ENCODE results near the gene SMYD3.

Gene SMYD3

DNA sequence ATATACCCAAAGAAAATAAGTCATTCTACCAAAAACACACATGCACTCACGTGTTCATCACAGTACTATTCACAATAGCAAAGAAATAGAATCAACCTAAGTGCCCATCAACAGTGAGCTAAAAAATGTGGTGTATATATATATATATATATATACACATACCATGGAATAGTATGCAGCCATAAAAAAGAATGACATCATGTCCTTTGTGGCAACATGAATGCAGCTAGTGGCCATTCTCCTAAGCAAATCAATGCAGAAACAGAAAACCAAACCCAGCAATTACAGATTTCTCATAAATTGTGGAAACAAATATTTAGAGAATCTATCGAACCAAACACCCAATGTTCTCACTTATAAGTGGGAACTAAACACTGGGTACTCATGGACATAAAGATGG is 585.7 kb downstream of the SMYD3 start:
- Histone ChIP-seq H3K27me3 (ENCODE audit: insufficient read depth, low read length) (no peaks in the 10 kb centered on the region), H3K27ac (ENCODE audit: low read depth, low read length) (no peak overlapping the region), H3K4me1 (ENCODE audit: control insufficient read depth, insufficient read depth, low read length, unreplicated experiment) (no peaks in the 10 kb centered on the region), H2AFZ (ENCODE audit: low read length, unreplicated experiment) (no peak overlapping the region), H3K36me3 (ENCODE audit: insufficient read depth, low read length) (no peaks in the 10 kb centered on the region), H3K4me3 (ENCODE audit: low read depth, low read length) (no peak overlapping the region), H3K79me2 (ENCODE audit: control insufficient read depth, insufficient read depth, low read length, unreplicated experiment) (no peaks in the 10 kb centered on the region)

DNA sequence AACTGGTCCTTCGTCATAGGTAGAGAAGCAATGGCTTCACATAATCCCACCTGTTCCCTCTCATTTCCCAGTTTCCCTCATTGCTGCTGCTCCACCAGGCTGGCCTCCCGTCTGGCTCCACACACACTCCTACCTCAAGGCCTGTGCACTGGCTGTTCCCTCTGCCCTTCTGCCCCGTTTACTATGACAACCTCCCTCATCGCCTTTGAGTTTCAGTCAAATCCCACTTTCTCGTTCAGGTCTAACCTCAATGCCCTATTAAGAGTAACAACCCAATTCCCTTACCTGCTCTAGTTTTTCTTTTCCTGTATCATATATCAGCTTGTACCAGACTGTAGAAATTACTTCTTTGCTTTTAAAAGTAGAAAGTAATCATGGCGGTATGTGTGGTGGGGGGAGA is 589.7 kb downstream of the SMYD3 start:
- Histone ChIP-seq H3K36me3 (ENCODE audit: insufficient read depth, low read length) (peaks cover 4% of the 10 kb centered on the region; the same call in 1 of the 2 replicates), H3K27me3 (ENCODE audit: insufficient read depth, low read length) (no peaks in the 10 kb centered on the region), H3K4me1 (ENCODE audit: control insufficient read depth, insufficient read depth, low read length, unreplicated experiment) (no peaks in the 10 kb centered on the region)

DNA sequence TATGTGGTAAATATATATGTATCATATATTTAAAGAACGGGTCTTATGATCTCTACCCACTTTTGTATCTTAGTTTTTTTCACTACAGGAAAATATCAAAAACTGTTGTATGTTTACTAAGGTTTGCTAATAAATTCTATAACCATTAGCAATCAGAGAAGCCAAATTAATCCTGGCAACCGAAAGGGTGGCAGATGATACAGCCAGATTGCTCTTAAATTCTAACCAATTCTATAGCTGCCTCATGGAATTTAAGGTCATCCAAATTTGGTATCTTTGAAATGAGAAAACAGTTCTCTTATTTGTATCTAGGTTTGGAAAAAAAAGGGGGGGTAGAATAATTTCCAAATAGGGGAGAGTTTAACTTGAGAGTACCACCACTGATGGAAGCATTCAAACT is 591.2 kb downstream of the SMYD3 start:
- H3K27ac ChIP-seq (ENCODE audit: low read depth, low read length) = no peak overlapping the region
- no peak overlapping the region for H2AFZ ChIP-seq (ENCODE audit: low read length, unreplicated experiment)
- H3K4me1 ChIP-seq (ENCODE audit: control insufficient read depth, insufficient read depth, low read length, unreplicated experiment) = no peaks in the 10 kb centered on the region
- H3K79me2 ChIP-seq (ENCODE audit: control insufficient read depth, insufficient read depth, low read length, unreplicated experiment) = no peaks in the 10 kb centered on the region
- no peak overlapping the region for H3K4me3 ChIP-seq (ENCODE audit: low read depth, low read length)
- H3K27me3 ChIP-seq (ENCODE audit: insufficient read depth, low read length) = no peaks in the 10 kb centered on the region
- peaks cover 4% of the 10 kb centered on the region; the same call in 1 of the 2 replicates for H3K36me3 ChIP-seq (ENCODE audit: insufficient read depth, low read length)

More for the DNA sequence above, 589.7 kb downstream of the SMYD3 start:
- no peak overlapping the region for H3K27ac ChIP-seq (ENCODE audit: low read depth, low read length)
- H3K79me2 ChIP-seq (ENCODE audit: control insufficient read depth, insufficient read depth, low read length, unreplicated experiment) = no peaks in the 10 kb centered on the region
- no peak overlapping the region for H3K4me3 ChIP-seq (ENCODE audit: low read depth, low read length)
- no peak overlapping the region for H2AFZ ChIP-seq (ENCODE audit: low read length, unreplicated experiment)

DNA sequence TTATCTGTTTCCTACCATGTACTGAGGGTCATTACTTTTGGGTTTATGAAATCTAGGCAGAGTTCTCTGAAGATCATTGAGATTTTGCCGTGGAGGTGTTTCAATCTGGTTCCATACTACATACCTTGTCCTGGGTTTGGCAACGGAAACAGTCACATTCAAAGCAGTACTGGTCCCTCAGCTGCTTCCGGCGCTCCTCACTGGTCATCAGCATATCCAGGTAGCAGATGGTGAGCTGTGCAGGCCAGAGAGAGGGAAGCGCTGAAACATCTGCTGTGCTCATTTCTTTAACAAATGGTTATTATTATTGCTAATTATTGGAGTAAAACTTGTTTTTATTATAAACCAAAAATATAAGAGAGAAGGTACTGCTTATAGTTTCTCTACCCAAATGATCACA is 591.7 kb downstream of the SMYD3 start:
- no peaks in the 10 kb centered on the region for H3K27me3 ChIP-seq (ENCODE audit: insufficient read depth, low read length)

DNA sequence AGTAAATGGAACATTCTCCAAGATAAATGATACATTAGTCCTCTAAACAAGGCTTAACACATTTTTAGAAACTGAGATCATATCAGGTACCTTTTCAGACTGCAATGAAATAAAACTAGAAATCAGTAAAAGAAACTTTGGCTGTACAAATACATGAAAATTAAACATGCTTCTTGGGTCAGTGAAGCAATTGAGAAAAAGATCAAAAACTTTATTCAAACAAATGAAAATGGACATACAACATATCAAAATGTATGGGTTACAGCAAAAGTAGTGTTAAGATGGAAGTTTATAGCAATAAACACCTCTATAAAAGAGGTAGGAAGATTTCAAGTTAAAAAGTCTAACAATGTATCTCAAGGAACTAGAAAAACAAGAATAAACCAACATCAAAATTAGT is 598.5 kb downstream of the SMYD3 start:
- Histone ChIP-seq H3K27ac (ENCODE audit: low read depth, low read length) (no peak overlapping the region), H3K79me2 (ENCODE audit: control insufficient read depth, insufficient read depth, low read length, unreplicated experiment) (no peaks in the 10 kb centered on the region), H3K4me3 (ENCODE audit: low read depth, low read length) (no peak overlapping the region), H2AFZ (ENCODE audit: low read length, unreplicated experiment) (no peak overlapping the region), H3K36me3 (ENCODE audit: insufficient read depth, low read length) (no peaks in the 10 kb centered on the region), H3K27me3 (ENCODE audit: insufficient read depth, low read length) (no peaks in the 10 kb centered on the region), H3K4me1 (ENCODE audit: control insufficient read depth, insufficient read depth, low read length, unreplicated experiment) (no peaks in the 10 kb centered on the region)

More for the DNA sequence above, 591.7 kb downstream of the SMYD3 start:
- Histone ChIP-seq H3K27ac (ENCODE audit: low read depth, low read length) (no peak overlapping the region), H2AFZ (ENCODE audit: low read length, unreplicated experiment) (no peak overlapping the region), H3K4me3 (ENCODE audit: low read depth, low read length) (no peak overlapping the region), H3K79me2 (ENCODE audit: control insufficient read depth, insufficient read depth, low read length, unreplicated experiment) (no peaks in the 10 kb centered on the region), H3K4me1 (ENCODE audit: control insufficient read depth, insufficient read depth, low read length, unreplicated experiment) (no peaks in the 10 kb centered on the region), H3K36me3 (ENCODE audit: insufficient read depth, low read length) (peaks cover 4% of the 10 kb centered on the region; the same call in 1 of the 2 replicates)

DNA sequence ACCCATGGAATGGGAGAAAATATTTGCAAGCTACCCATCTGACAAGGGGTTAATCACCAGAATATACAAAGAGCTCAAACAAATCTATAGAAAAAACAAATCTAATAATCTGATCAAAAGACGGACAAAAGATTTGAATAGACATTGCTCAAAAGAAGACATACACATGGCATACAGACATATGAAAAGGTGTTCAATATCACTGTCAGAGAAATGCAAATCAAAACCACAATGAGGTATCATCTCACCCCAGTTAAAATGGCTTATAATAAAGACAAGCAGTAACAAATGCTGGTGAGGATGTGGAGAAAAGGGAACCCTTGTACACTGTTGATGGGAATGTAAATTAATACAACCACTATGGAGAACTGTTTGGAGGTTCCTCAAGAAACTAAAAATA is 600.9 kb downstream of the SMYD3 start:
- no peak overlapping the region for H2AFZ ChIP-seq (ENCODE audit: low read length, unreplicated experiment)
- no peak overlapping the region for H3K27ac ChIP-seq (ENCODE audit: low read depth, low read length)
- H3K79me2 ChIP-seq (ENCODE audit: control insufficient read depth, insufficient read depth, low read length, unreplicated experiment) = no peaks in the 10 kb centered on the region
- H3K4me1 ChIP-seq (ENCODE audit: control insufficient read depth, insufficient read depth, low read length, unreplicated experiment) = no peaks in the 10 kb centered on the region
- H3K4me3 ChIP-seq (ENCODE audit: low read depth, low read length) = no peak overlapping the region
- H3K36me3 ChIP-seq (ENCODE audit: insufficient read depth, low read length) = 0 out of 2 replicates have a peak, but pooled peaks cover 2% of the 10 kb centered on the region
- no peaks in the 10 kb centered on the region for H3K27me3 ChIP-seq (ENCODE audit: insufficient read depth, low read length)

DNA sequence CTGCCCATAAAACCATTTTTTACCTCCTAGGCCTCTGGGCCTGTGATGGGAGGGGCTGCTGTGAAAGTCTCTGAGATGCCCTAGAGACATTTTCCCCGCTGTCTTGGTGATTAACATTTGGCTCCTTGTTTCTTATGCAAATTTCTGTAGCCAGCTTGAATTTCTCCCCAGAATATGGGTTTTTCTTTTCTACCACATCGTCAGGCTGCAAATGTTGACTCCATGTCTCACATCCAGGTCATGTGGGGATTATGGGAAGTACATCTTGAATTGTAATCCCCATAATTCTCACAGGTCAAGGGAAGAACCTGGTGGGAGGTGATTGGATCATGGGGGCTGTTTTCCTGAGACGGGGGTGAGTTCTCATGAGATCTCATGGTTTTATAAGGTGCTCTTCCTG is 603.2 kb downstream of the SMYD3 start:
- 0 out of 2 replicates have a peak, but pooled peaks cover 2% of the 10 kb centered on the region for H3K36me3 ChIP-seq (ENCODE audit: insufficient read depth, low read length)

DNA sequence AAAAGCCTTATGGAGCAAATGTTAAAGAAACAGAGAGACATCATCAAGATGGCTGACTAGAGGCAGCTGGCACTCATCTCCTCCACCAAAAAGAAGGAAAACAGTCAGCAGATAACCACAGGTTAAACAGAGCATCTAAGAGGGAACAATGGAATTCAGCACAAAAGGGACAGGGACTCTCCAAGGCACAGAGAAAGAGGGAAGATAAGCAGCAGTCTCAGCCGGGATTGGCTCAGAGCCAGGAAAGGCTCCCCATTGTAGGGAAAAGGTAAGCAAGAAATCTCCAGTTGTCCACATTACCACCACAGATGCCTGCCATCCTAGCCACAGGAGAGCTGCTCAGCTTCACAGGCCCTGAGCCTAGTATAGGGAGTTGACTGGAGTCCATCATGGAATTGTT is 605.5 kb downstream of the SMYD3 start:
- H2AFZ ChIP-seq (ENCODE audit: low read length, unreplicated experiment) = no peak overlapping the region
- no peaks in the 10 kb centered on the region for H3K27me3 ChIP-seq (ENCODE audit: insufficient read depth, low read length)
- no peak overlapping the region for H3K4me3 ChIP-seq (ENCODE audit: low read depth, low read length)
- H3K4me1 ChIP-seq (ENCODE audit: control insufficient read depth, insufficient read depth, low read length, unreplicated experiment) = no peaks in the 10 kb centered on the region
- no peaks in the 10 kb centered on the region for H3K79me2 ChIP-seq (ENCODE audit: control insufficient read depth, insufficient read depth, low read length, unreplicated experiment)
- 0 out of 2 replicates have a peak, but pooled peaks cover 2% of the 10 kb centered on the region for H3K36me3 ChIP-seq (ENCODE audit: insufficient read depth, low read length)
- H3K27ac ChIP-seq (ENCODE audit: low read depth, low read length) = no peak overlapping the region

More for the DNA sequence above, 603.2 kb downstream of the SMYD3 start:
- no peaks in the 10 kb centered on the region for H3K79me2 ChIP-seq (ENCODE audit: control insufficient read depth, insufficient read depth, low read length, unreplicated experiment)
- H3K27ac ChIP-seq (ENCODE audit: low read depth, low read length) = no peak overlapping the region
- H2AFZ ChIP-seq (ENCODE audit: low read length, unreplicated experiment) = no peak overlapping the region
- H3K27me3 ChIP-seq (ENCODE audit: insufficient read depth, low read length) = no peaks in the 10 kb centered on the region
- no peak overlapping the region for H3K4me3 ChIP-seq (ENCODE audit: low read depth, low read length)
- no peaks in the 10 kb centered on the region for H3K4me1 ChIP-seq (ENCODE audit: control insufficient read depth, insufficient read depth, low read length, unreplicated experiment)

DNA sequence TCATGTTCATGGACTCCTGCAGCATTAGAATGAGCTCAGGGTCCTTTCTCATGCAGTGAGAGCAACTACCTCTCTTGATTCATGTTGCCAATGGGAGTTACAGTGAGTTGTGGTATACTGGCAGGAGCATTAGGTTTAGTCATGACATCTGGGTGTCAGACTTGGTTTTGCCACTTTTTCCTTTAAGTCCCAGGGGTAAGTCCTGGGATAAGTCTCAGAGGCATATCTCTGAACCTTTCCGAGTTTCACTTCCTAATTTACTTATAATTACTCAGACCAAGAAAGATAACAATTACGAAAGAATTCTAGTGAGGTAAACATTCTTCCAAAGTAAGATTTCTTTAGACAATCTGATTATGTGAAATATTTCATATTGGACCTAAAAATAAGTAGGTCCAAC is 606.0 kb downstream of the SMYD3 start:
- H2AFZ ChIP-seq (ENCODE audit: low read length, unreplicated experiment) = no peak overlapping the region
- H3K27me3 ChIP-seq (ENCODE audit: insufficient read depth, low read length) = no peaks in the 10 kb centered on the region
- H3K4me3 ChIP-seq (ENCODE audit: low read depth, low read length) = no peak overlapping the region
- no peaks in the 10 kb centered on the region for H3K4me1 ChIP-seq (ENCODE audit: control insufficient read depth, insufficient read depth, low read length, unreplicated experiment)
- H3K79me2 ChIP-seq (ENCODE audit: control insufficient read depth, insufficient read depth, low read length, unreplicated experiment) = no peaks in the 10 kb centered on the region
- H3K27ac ChIP-seq (ENCODE audit: low read depth, low read length) = no peak overlapping the region
- 0 out of 2 replicates have a peak, but pooled peaks cover 2% of the 10 kb centered on the region for H3K36me3 ChIP-seq (ENCODE audit: insufficient read depth, low read length)

DNA sequence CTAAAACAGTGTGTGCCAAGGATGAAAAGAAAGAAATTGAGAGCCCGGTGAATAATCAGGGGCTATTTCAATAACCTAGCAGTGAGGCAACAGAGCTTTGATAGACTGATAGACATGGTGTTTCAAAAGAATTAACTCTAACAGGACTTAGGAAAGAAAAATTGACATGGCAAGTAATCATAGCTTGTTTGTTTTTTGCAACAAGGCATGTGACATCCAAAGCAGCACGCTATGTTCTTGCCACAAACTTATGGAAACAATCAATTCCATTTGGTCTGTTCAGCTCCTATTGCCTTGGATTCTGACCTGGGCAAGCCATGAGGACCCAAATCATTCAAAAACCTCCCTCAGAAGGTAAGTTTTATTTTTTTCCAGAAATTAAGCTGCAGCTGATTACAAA is 608.5 kb downstream of the SMYD3 start:
- Histone ChIP-seq H2AFZ (ENCODE audit: low read length, unreplicated experiment) (no peak overlapping the region), H3K79me2 (ENCODE audit: control insufficient read depth, insufficient read depth, low read length, unreplicated experiment) (no peaks in the 10 kb centered on the region), H3K27me3 (ENCODE audit: insufficient read depth, low read length) (no peaks in the 10 kb centered on the region), H3K4me3 (ENCODE audit: low read depth, low read length) (no peak overlapping the region), H3K36me3 (ENCODE audit: insufficient read depth, low read length) (0 out of 2 replicates have a peak, but pooled peaks cover 5% of the 10 kb centered on the region), H3K4me1 (ENCODE audit: control insufficient read depth, insufficient read depth, low read length, unreplicated experiment) (no peaks in the 10 kb centered on the region), H3K27ac (ENCODE audit: low read depth, low read length) (no peak overlapping the region)

DNA sequence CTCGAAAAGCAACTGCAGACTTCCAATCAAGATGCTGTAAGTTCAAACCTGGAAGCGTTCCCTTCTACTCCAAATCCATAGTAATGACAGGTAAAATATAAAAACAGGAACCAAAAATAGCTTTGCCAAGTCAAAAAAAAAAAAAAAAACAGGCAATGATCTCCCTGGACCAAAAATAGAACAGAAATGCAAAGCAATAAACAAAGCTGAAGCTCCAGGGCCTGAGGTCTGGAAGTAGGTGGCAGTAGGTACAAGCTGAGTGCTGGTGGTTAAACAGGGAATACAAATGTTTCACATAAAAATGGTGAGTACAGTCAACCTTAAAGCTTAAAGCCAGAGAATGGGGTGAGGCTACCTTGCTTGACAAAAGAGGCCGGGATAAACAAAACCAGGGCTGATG is 610.8 kb downstream of the SMYD3 start:
- H3K36me3 ChIP-seq (ENCODE audit: insufficient read depth, low read length) = peaks cover 10% of the 10 kb centered on the region; the same call in 1 of the 2 replicates
- H3K27ac ChIP-seq (ENCODE audit: low read depth, low read length) = no peak overlapping the region
- no peaks in the 10 kb centered on the region for H3K79me2 ChIP-seq (ENCODE audit: control insufficient read depth, insufficient read depth, low read length, unreplicated experiment)

More for the DNA sequence above, 610.8 kb downstream of the SMYD3 start:
- Histone ChIP-seq H3K4me3 (ENCODE audit: low read depth, low read length) (no peak overlapping the region), H2AFZ (ENCODE audit: low read length, unreplicated experiment) (no peak overlapping the region), H3K27me3 (ENCODE audit: insufficient read depth, low read length) (no peaks in the 10 kb centered on the region), H3K4me1 (ENCODE audit: control insufficient read depth, insufficient read depth, low read length, unreplicated experiment) (no peaks in the 10 kb centered on the region)
